Amygdala (tissue), 56 donors: ENCODE results near the gene SLC25A1.

Experiments used
- DNase-seq, 56 donors: peaks; one replicate each; lab custom pipeline; 2025; lab: John Stamatoyannopoulos, UW

SLC25A1 gene

DNA sequence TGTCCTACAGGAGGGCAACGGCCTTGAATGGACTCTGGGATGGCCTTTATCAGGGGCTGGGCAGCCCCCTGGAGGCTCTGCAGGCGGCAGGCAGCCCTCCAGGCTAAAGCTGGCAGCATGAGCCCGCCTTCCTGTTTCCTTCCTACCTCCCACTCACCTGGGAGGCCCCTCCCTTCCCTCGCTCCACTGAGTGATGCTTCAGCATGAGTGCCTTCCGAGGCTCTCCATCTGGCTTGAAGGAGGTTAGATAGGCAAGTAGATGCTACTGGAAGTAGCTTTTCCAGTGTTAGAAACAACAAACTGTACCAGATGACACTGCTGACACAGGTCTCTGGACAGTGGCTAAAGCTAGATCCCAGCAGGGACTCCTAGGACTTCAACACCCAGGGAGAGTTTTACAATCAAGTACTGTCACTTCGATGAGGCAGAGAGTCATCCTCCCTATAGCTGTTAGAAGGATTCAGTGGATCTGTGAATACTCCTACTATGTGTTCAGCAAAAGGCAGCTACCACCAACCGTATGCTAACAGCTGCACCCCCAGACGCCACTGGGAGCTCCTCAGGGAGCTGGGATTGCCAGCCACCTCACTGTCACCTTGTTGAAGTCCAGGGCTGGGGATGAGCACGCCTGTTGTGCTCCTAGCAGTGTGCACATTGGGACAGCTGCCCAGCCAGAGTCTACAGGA is 4.1 kb upstream of the SLC25A1 start:
- DNase-seq = no peak

GRCh38 chr22:19181786-19182471 is 3.4 kb upstream of the SLC25A1 start:
- no peak for DNase-seq

- DNase-seq = no peak
Measured at GRCh38 chr22:19180740-19181410, 2.3 kb upstream of the SLC25A1 start.

DNA sequence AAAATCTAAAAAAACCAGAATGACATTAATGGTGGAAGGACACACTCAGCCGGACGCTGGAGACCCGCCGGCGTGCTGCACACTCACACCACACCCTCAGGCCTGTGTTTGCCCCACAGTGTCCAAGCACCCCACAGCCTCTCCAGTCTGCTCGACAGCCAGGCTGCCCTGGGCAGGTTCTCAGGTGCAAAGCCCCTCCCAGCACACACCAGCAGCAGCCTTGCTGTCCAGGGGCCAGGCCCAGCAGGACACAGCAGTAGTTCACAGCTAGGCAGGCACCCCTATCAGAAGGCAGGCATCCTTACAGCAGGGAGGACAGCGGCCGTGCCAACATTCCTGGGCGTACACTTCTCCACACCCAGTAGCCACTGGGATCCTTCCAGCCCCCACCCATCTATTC is 1.7 kb upstream of the SLC25A1 start:
- DNase-seq = no peak

DNA sequence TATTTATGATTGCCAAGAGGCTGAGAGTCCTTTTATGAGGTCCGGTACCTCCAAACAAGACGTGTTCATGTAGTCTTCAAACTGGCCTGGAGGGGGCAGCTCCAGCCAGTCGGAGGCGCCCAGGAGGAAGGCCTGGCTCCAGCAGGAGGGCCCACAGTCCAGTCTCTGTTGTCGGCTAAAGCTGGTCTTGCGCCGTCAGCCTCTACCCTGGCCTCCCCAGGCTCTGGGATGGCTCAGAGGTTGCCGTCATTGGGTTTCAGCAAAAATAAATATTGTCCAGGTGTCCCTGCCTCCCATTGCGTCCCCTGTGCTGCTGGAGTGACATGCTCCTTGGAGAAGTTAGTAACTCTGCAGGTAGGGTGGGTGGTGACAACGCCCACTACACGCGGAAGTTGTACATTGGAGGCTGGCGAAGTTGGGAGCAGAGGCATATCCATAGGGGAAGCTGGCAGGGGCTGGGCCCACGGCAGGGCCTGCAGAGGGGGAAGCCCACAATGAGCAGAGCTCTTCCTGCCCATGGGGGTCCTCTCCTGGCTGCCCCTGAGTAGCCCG is 1.0 kb upstream of the SLC25A1 start:
- peak in 52 of 56 donors; percentile 31 to 86 (median 63) for DNase-seq

DNA sequence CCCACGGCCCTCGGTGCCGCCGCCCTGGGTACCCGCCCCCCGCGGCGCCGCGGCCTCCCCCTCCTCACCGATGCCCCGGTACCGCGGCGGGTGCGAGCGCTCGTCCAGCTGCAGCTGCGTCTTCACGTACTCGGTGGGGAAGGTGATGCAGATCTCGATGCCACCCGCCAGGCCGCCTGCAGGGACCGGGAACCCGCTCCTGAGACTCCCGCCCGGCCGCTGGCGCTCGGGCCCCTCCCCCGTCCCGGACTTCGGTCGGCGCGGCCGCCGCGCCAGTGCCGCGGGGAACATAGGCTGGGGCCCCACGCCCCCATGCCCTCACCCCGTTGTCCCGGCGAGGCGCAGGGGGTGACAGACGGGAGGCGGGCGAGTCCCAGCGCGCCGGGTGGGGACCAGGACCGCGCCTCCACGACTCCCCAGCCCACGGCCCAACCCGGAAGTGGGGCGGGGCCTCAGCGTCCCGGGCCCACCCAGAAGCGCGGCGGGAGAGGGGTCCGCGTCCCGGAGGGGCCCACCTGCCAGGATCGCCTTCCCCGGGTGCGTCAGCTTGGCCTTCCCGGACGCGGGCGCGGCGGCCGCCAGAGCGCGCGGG is 375 bp downstream of the SLC25A1 start:
- peak in 8 of 56 donors; percentile 57 to 80 (median 66) for DNase-seq

DNA sequence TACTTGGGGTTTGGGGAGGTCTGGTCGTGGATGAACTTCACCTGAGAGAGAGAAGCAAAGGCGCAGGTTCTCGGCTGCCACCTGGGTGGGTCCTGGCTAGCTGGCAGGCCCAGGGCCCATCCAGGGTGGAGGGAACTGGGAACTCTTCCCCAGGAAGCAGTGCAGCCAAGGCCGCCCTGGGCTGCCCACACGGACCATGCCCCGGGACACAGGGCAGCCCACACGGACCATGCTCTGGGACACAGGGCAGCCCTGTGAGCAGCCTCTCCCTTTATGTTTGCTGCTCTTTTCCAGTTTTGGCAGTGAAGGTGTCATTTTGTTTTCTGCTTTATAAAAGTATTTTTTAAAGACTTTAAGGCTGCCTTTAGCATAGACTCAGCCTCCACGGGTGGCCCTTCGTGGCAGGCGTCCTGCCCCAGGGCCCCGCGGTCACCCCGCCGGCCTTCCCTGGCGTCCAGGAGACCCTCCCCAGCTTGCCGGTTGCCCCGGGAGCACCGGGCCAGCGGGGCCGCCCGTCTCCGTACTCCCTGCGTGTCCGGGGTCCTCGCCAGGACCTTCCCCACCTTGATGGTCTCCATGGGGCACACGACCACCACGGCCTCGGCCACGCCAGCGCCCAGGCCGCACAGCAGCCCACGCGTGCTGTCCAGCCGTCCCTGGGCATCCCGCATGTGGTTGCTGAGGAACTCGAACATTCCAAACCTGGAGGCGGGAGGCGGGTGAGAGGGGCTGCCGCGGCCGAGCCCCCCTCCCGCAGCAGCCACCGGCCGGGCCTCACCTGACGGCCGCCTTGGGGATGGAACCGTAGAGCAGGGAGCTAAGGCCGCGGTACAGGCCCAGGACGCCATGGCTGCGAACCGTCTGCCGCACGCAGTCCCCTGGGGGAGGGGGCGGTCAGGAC is 1.1 kb downstream of the SLC25A1 start:
- no peak for DNase-seq

- DNase-seq = no peak
Measured at GRCh38 chr22:19176732-19177131, 1.8 kb downstream of the SLC25A1 start.

- no peak for DNase-seq
Measured at GRCh38 chr22:19176175-19176643, 2.3 kb downstream of the SLC25A1 start.

- no peak for DNase-seq
Measured at GRCh38 chr22:19175602-19176174, 2.8 kb downstream of the SLC25A1 start.

DNA sequence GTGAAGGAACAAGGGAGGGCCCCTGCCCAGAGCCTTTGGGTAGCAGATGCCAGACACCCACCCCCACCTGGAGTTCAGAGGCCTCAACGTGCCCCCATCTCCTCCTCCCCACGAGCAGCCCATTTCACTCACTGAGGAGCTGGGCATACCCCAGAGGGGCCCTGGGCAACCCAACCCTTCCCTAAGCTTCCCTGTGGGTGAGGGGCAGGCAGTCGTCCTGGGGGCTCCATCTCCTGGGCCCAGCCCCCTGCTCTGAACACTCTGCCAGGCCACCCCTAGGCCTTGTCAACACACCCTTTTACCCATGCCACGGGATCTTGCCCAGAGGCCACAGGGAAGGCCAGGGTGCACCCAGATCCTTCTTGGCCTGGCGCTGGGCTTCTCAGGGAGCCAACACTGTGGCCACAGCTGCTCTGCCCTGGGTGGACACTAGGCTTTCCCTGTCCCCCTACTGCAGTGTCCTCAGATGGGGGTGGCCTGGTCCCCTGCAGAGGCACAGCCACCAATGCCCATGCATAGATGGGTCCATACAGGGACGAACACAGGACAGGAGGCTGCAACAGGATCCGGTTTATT is 3.4 kb downstream of the SLC25A1 start:
- DNase-seq = no peak

DNA sequence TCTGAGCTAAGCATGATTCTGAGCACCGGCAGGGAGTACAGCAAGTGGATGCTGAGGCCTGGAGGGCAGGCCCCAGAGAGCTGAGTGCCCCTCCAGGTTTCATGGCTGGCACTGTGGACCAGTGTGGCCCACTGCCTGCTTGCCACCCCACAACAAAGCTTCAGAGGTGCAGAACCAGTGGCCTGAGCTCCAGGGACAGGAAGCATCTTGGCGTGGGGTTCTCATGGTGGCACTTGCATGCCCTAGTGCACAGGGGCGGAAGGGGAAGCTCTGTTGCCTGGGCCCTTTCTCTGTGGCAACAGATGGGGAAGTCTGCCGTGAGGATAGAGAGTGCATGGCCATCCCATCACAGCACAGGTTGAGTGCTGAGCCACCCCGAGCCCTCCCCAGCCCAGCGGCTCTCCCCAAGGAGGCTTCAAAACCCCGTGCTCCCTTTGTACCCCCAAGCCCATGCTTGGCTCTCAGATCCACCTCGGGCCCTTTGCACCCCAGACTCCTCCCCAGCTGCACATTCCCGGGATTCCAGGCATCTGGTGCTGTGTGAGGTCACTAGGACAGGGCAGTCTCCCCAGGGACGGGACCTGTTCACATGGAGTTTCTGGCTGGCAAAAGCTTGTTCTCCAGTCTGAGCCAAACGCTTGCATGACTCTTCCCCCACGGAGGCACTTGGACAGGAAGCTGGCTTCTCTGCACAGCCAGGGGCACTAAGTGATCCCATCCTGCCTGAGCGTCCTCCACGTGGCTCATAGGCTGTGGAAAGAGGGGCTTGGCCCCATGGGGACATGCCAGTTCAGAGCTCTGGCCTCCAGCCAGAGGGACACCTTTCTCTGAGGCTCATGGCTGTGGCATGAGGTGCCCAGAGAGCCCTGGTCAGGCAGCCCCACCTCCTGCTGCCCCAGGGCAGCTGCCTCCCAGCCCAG is 4.2 kb downstream of the SLC25A1 start:
- DNase-seq = peak in 1 of 56 donors; percentile 26

- DNase-seq = no peak
Measured at GRCh38 chr22:19173047-19174035, 5.2 kb downstream of the SLC25A1 start.

DNA sequence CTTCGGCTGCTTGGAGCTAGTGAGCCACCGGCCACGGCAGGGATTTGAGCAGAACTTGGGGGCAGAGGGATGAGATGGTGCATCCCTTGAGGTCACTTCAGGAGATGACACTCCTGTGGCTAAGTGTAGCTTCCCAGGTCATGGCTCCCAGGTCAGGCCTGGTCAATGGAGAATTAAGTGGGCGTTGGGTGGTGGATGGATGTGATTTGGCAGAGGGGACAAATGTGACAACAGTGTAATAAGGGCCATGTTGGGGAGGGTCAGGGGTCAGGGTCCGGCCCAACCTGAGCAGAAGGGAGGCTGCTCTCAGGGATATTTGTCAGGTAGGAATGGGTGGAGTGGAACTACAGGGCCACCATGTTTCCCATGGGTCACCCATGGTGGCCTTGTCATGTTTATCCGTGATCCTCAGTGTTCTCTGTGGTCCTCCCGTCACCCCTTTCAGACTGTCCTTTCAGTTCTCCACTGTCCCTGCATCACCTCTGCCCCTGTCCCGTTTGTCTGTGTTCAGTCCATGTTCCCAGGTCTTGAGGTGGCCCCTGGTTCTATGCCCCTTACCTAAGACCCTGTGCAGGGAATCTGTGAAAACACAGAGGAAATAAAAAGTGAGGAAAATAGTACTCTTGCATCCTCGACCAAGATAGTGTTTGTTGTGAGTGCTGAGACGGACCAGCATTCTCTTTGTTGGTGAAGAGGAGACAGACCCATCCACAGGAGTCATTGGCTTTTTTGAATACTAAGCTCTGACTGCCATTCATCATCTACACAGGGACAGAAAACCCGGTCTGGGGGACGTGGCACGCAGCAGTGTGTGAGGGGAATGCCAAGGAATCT is 6.1 kb downstream of the SLC25A1 start:
- no peak for DNase-seq

DNA sequence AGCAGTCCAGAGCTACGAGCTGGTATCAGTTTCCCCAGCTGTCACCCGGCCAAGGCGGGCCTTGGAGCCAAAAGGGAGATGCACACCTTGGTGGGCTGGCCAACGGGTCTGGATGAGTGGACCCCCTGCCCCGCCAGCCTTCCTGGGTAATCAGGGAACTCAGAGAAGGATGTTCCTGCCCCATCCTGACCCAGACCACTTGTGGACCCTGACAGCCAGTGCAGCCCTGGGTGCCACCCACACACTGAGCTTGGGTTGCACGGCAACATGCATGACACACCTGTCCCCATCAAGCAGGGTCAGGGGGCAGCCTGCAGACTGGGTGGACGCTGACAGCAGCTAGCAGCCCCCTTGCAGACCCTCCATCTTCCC is 8.6 kb downstream of the SLC25A1 start:
- DNase-seq = no peak
